AML-193 (cell line): Measurements from ENCODE around the gene HLA-A.

Experiments used
- DNase-seq, 2 experiments: peaks; one replicate each; lab custom pipeline; 2025; lab: John Stamatoyannopoulos, UW

The HLA-A gene

GRCh38 chr6:29935273-29935955 is 6.9 kb upstream of the HLA-A start:
- DNase-seq: no peak

GRCh38 chr6:29938746-29939508 is 3.4 kb upstream of the HLA-A start:
- DNase-seq: no peak

GRCh38 chr6:29941016-29941415 is 1.3 kb upstream of the HLA-A start:
- DNase-seq: no peak

DNA sequence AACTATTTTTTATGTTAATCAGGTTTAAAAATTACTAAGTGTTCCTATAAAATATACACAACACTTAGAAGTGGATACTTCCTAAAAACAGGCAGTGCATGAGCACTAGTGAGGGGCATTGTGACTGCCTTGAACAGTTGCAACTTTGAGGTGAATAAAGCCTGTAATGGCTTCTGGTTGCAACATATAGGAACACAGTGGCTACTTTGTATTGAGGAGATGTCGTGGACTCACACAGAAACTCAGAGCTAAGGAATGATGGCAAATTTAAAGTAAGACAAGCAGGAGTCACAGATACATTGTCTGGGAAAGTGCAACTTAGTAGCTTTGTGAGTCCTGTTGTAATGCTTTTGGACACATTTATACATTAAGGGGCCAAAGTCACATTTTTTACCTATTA is 861 bp upstream of the HLA-A start:
- peak; percentile 59 to 62 for DNase-seq

GRCh38 chr6:29941916-29942274 is 437 bp upstream of the HLA-A start:
- DNase-seq: no peak

DNA sequence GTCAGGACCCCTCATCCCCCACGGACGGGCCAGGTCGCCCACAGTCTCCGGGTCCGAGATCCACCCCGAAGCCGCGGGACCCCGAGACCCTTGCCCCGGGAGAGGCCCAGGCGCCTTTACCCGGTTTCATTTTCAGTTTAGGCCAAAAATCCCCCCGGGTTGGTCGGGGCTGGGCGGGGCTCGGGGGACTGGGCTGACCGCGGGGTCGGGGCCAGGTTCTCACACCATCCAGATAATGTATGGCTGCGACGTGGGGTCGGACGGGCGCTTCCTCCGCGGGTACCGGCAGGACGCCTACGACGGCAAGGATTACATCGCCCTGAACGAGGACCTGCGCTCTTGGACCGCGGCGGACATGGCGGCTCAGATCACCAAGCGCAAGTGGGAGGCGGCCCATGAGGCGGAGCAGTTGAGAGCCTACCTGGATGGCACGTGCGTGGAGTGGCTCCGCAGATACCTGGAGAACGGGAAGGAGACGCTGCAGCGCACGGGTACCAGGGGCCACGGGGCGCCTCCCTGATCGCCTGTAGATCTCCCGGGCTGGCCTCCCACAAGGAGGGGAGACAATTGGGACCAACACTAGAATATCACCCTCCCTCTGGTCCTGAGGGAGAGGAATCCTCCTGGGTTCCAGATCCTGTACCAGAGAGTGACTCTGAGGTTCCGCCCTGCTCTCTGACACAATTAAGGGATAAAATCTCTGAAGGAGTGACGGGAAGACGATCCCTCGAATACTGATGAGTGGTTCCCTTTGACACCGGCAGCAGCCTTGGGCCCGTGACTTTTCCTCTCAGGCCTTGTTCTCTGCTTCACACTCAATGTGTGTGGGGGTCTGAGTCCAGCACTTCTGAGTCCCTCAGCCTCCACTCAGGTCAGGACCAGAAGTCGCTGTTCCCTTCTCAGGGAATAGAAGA is 978 bp downstream of the HLA-A start:
- no peak for DNase-seq

DNA sequence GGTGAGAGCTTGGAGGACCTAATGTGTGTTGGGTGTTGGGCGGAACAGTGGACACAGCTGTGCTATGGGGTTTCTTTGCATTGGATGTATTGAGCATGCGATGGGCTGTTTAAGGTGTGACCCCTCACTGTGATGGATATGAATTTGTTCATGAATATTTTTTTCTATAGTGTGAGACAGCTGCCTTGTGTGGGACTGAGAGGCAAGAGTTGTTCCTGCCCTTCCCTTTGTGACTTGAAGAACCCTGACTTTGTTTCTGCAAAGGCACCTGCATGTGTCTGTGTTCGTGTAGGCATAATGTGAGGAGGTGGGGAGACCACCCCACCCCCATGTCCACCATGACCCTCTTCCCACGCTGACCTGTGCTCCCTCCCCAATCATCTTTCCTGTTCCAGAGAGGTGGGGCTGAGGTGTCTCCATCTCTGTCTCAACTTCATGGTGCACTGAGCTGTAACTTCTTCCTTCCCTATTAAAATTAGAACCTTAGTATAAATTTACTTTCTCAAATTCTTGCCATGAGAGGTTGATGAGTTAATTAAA is 3.0 kb downstream of the HLA-A start:
- no peak for DNase-seq

GRCh38 chr6:29946223-29947076 is 4.1 kb downstream of the HLA-A start:
- no peak for DNase-seq

DNA sequence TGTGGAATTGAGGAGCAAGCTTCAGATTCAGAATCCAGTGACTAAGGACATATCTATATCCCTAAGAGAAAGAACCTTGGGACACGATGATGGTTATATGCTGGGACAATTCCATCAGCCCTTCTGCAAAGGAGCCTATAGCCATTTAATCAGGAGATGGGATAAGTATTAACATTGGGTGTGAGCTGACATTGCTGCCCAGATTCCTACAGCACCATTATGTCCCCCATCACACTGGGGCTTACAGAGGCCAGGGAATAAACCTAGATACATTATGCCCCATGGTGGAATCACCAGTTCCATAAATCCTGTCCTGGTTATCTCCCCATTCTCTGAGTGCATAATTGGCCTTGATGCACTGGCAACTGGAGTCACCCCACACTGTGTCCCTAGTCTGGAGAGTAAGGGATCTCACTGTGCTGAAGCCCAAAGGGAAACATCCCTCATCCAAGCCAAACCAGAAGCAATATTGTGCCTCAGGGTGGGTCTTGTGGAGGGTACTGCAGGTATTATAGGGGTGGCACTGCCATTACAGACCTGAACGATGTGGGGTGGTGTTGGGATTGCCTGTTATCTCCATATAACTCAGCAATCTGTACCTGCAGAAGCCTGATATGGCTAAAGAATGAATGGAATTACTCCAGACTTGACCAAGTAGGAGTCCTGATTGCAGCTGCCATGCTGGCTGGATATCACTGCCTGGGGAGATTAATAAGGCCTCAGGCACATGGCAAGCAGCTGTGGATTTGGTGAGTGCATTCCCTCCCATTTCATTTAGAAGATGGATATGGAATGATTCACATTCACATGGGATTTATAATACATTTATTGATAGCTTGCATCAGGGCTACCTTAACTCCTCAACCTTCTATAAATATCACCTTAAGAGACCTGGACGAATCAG is 5.0 kb downstream of the HLA-A start:
- no peak for DNase-seq

GRCh38 chr6:29948277-29948676 is 5.9 kb downstream of the HLA-A start:
- no peak for DNase-seq

- DNase-seq: no peak
These were observed 7.6 kb downstream of the HLA-A start for GRCh38 chr6:29949934-29950333.

DNA sequence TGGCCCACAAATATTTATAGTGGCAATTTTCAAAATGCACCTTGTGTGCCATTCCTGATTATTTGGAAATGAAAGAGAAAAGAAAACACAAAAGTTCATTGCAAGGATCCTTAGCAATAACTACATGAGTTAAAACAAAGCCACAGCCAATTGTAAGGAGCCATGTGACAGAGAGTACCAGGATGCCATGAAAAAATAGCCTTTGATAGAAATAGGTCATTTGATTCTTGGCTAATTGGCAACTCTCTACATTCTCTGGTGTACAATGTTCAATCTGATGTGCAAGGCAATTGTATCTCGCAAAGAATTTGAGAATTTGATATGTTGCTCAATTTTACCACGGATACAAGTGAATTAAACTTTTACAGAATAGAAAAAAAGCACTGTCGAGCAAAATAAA is 9.6 kb downstream of the HLA-A start:
- no peak for DNase-seq

DNA sequence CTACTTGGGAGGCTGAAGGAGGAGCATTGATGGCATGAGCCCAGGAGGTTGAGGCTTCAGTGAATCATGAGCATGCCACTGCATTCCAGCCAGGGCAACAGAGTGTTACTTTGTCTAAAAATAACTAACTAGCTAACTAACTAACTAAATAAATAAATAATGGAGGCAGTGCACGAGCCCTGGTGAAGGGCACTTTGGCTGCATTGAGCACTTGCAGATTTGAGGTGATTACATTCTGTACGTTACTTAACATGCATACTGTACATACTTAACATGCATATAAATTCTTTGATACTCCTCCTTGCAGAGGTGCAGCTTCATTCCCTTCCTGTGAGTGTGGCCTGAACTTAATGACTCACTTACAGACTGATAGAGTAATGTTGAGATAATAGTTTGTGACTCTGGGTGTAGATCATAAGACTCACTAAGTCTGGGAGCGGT is 10.7 kb downstream of the HLA-A start:
- DNase-seq: no peak

GRCh38 chr6:29953686-29954085 is 11.4 kb downstream of the HLA-A start:
- no peak for DNase-seq

DNA sequence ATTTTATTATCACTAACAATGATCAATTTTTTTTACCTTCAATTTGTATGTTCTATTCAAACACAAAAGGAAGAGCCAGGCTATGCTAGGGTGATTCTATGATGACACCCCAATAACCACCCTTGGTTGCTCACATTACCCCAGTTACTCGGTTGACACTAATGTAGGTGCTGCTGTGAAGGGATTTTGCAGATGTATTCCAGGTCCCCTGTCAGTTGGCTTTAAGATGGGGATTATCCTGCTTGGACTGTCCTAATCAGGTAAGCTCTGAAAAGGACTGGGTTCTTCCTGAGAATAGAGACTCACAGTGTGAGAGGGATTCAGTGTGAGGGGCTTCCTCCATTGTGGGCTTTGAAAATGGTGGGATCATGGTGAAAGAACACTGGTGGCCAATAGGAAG is 11.9 kb downstream of the HLA-A start:
- no peak for DNase-seq

GRCh38 chr6:29955783-29956182 is 13.5 kb downstream of the HLA-A start:
- no peak for DNase-seq

DNA sequence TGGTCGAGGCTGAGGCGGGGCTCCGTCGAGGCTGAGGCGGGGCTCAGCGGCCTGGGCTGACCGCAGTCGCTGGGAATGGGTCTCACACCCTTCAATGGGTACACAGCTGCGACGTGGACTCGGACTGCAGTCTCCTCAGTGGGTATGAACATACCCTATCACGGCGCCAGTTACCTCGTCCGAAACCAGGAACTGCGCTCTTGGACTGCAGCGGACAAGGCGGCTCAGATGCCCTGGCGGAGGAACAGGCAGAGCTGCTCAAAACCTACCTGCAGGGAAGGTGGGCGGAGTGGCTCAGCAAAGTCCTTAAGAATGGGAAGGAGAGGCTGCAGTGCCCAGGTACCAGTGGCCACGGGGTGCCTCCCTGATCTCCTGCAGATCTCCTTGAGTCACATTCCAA is 14.2 kb downstream of the HLA-A start:
- DNase-seq: no peak

- DNase-seq: no peak
These were observed 15.7 kb downstream of the HLA-A start for GRCh38 chr6:29958046-29958445.

DNA sequence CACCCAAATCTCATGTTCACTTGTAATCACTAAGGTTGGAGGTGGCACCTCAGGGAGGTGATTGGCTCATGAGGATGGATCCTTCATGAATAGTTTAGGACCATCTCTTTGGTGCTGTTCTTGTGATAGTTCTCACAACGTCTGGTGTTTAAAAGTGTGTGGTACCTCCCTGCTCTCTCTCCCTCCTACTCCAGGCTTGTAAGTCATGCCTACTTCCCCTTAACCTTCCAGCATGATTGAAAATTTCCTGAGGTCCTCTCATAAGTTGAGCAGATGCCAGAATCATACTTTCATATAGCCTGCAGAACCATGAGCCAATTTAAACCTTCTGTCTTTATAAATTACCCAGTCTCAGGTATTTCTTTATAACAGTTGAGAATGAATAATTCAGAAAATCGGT is 16.6 kb downstream of the HLA-A start:
- no peak for DNase-seq

- DNase-seq: no peak
These were observed 17.1 kb downstream of the HLA-A start for GRCh38 chr6:29959467-29959866.
